ENCODE data around the gene XRRA1.

DNA sequence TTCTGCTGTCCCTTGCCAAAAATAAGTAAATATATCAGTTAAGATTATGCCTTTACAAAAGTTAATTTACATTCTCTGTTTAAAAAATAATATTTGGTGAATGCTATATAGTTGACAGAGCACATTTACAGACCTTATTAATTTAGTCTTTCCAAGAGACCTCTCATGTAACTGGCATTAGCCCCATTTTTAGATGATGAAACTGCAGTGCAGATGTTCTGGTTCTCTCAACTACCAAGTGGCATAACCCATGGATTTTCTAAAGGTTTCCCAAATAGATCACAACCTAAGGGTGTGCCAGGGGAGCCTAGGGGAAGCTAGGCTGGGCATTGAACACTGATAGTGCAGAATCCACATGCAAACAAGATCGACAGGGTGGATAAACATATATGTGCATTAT lies 111.7 kb downstream of the XRRA1 start:
- TF ChIP-seq EZH2 (IDR thresholded peaks at IDR 0.05; ENCODE audit: low read length, unreplicated experiment) (no peak), EZH2phosphoT487 (IDR thresholded peaks at IDR 0.05; ENCODE audit: borderline replicate concordance, low read length) (no peak)
- TF ChIP-seq, protein P1, sequence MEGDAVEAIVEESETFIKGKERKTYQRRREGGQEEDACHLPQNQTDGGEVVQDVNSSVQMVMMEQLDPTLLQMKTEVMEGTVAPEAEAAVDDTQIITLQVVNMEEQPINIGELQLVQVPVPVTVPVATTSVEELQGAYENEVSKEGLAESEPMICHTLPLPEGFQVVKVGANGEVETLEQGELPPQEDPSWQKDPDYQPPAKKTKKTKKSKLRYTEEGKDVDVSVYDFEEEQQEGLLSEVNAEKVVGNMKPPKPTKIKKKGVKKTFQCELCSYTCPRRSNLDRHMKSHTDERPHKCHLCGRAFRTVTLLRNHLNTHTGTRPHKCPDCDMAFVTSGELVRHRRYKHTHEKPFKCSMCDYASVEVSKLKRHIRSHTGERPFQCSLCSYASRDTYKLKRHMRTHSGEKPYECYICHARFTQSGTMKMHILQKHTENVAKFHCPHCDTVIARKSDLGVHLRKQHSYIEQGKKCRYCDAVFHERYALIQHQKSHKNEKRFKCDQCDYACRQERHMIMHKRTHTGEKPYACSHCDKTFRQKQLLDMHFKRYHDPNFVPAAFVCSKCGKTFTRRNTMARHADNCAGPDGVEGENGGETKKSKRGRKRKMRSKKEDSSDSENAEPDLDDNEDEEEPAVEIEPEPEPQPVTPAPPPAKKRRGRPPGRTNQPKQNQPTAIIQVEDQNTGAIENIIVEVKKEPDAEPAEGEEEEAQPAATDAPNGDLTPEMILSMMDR (conservative IDR thresholded peaks at IDR 0.05; ENCODE audit: low read depth, low read length) = no peak

Data from PC-3 (cell line).